ENCODE results near the gene ZFYVE28.

DNA sequence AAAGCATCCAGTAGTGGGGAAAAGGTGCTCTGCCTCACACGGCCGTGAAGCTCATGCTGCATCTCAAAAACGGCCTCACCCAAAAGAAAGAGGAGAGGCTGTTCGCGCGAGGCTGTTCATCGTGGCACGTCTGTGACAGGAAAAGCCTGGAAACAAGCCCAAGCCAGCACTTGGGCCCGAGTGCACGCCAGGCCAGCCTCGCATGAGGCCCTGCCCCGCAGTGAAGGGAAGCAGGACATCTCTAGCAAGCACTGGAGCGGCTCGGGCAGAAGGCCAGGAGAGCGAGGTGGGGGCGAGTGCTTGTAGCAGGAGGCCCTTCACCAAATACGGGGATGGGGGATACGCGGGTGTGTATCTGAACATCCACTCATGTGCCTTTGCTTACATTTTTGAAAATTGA, 116.6 kb downstream of the ZFYVE28 start:
- no peak for TF ChIP-seq FOS (IDR thresholded peaks at IDR 0.05; ENCODE audit: borderline replicate concordance, extremely low read depth, insufficient read length)
- TF ChIP-seq EP300 (IDR thresholded peaks at IDR 0.05; ENCODE audit: borderline replicate concordance in 1 of 2, control insufficient read depth in 1 of 2, low read depth in 2 of 2, low read length in 2 of 2) = no peak
- no peak for TF ChIP-seq EZH2 (IDR thresholded peaks at IDR 0.05; ENCODE audit: borderline replicate concordance, control insufficient read depth, low read depth, low read length)
- TF ChIP-seq, protein P1, sequence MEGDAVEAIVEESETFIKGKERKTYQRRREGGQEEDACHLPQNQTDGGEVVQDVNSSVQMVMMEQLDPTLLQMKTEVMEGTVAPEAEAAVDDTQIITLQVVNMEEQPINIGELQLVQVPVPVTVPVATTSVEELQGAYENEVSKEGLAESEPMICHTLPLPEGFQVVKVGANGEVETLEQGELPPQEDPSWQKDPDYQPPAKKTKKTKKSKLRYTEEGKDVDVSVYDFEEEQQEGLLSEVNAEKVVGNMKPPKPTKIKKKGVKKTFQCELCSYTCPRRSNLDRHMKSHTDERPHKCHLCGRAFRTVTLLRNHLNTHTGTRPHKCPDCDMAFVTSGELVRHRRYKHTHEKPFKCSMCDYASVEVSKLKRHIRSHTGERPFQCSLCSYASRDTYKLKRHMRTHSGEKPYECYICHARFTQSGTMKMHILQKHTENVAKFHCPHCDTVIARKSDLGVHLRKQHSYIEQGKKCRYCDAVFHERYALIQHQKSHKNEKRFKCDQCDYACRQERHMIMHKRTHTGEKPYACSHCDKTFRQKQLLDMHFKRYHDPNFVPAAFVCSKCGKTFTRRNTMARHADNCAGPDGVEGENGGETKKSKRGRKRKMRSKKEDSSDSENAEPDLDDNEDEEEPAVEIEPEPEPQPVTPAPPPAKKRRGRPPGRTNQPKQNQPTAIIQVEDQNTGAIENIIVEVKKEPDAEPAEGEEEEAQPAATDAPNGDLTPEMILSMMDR (IDR thresholded peaks at IDR 0.05 in 2 of 3, conservative IDR thresholded peaks at IDR 0.05 in 1 of 3; ENCODE audit: control insufficient read depth in 2 of 3, extremely low read depth in 1 of 3, insufficient read depth in 1 of 3, low read depth in 3 of 3, low read length in 3 of 3) = no peak
- no peak for TF ChIP-seq ATF7 (IDR thresholded peaks at IDR 0.05; ENCODE audit: low read depth)
- TF ChIP-seq, protein P2, sequence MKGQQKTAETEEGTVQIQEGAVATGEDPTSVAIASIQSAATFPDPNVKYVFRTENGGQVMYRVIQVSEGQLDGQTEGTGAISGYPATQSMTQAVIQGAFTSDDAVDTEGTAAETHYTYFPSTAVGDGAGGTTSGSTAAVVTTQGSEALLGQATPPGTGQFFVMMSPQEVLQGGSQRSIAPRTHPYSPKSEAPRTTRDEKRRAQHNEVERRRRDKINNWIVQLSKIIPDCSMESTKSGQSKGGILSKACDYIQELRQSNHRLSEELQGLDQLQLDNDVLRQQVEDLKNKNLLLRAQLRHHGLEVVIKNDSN (IDR thresholded peaks at IDR 0.05; ENCODE audit: borderline replicate concordance, extremely low read length, insufficient read depth, low read depth, low read length) = no peak
- TF ChIP-seq POLR2AphosphoS5 (IDR thresholded peaks at IDR 0.05; ENCODE audit: low read length) = no peak
- TF ChIP-seq CBFB (IDR thresholded peaks at IDR 0.05; ENCODE audit: low read depth) = no peak

All from GM12878 (cell line).